H1 (cell line): ENCODE measurements around the gene TRAF4. TPM values are rescaled to one million over a fixed set of nuclear protein-coding genes. Genes with fewer than 3 reads are reported as not detected.

Experiments used
- CTCF ChIA-PET: fragments of 300-600 bp; sonication (Branson Sonifier 250); formaldehyde crosslinking; loops from one replicate; lab custom pipeline; 2021; ENCODE audit not compliant: partially characterized antibody; lab: Charles Lee
- POLR2A ChIA-PET: fragments of 300-600 bp; sonication (Branson Sonifier 250); formaldehyde crosslinking; loops from one replicate; lab custom pipeline; 2021; ENCODE audit warnings: inconsistent platforms; ENCODE audit not compliant: partially characterized antibody; lab: Charles Lee
- DNase-seq, 2 experiments: peaks; one replicate each; pipeline versions ENCODE4 v3.0.0 to v3.0.0-alpha.2; 2010 to 2022; ENCODE audit warnings: low spot score in 2 of 2, low read depth in 1 of 2, mixed read lengths in 1 of 2
- FAIRE-seq: peaks from 2 replicates; lab custom pipeline; 2011; peaks lifted over from hg19 to GRCh38; lab: Jason Lieb, UNC
- H2AFZ ChIP-seq: 2 replicates; pipeline ENCODE4 v1.8.1; 2012; ENCODE audit warnings: low read length, inconsistent platforms
- H2AK5ac ChIP-seq: 2 replicates; pipeline ENCODE4 v1.6.1; 2013; ENCODE audit warnings: low read depth, low read length
- H2BK120ac ChIP-seq: replicated peaks from 2 replicates; pipeline ENCODE3; 2013; ENCODE audit warnings: low read depth, low read length, inconsistent platforms
- H2BK12ac ChIP-seq: 2 replicates; pipeline ENCODE4 v1.6.1; 2013; ENCODE audit warnings: low read depth, low read length
- H2BK15ac ChIP-seq: 2 replicates; pipeline ENCODE4 v1.6.1; 2013; ENCODE audit warnings: low read length
- H2BK20ac ChIP-seq: 2 replicates; pipeline ENCODE4 v1.6.1; 2013; ENCODE audit warnings: low read length
- H2BK5ac ChIP-seq: 2 replicates; pipeline ENCODE4 v1.6.1; 2013; ENCODE audit warnings: low read depth, low read length
- H3K14ac ChIP-seq: 2 replicates; pipeline ENCODE4 v1.6.1; 2013; ENCODE audit warnings: inconsistent platforms; ENCODE audit not compliant: insufficient read length
- H3K18ac ChIP-seq: 2 replicates; pipeline ENCODE4 v1.6.1; 2013; ENCODE audit warnings: low read length; ENCODE audit errors: extremely low read depth
- H3K23ac ChIP-seq: 2 replicates; pipeline ENCODE4 v1.6.1; 2013; ENCODE audit warnings: inconsistent platforms; ENCODE audit not compliant: insufficient read length
- H3K23me2 ChIP-seq: 2 replicates; pipeline ENCODE4 v1.6.1; 2013; ENCODE audit warnings: low read depth, low read length
- H3K27ac ChIP-seq: 2 replicates; pipeline ENCODE4 v1.6.1; 2011; ENCODE audit warnings: low read depth, low read length, inconsistent platforms
- H3K27me3 ChIP-seq, 4 experiments: replicated peaks in 1 of 4; 1 replicate in 1 of 4; 2 replicates in 3 of 4; pipeline versions ENCODE4 v1.6.1 to v1.8.1; 2011 to 2013; ENCODE audit warnings: low read length in 3 of 4, mild to moderate bottlenecking in 3 of 4, inconsistent platforms in 2 of 4, mixed read lengths in 2 of 4, moderate library complexity in 1 of 4; ENCODE audit not compliant: control insufficient read depth in 3 of 4, insufficient read depth in 3 of 4; ENCODE audit errors: extremely low read depth in 1 of 4
- H3K36me3 ChIP-seq, 4 experiments: 2 replicates each; pipeline versions ENCODE4 v1.6.1 to v1.8.1; 2011 to 2013; ENCODE audit warnings: mild to moderate bottlenecking in 4 of 4, low read length in 3 of 4, moderate library complexity in 2 of 4, control low read depth in 1 of 4, inconsistent platforms in 1 of 4; ENCODE audit not compliant: insufficient read depth in 4 of 4, control insufficient read depth in 2 of 4
- H3K4ac ChIP-seq: replicated peaks from 2 replicates; pipeline ENCODE3; 2013; ENCODE audit warnings: low read length, low read depth, mixed read lengths, inconsistent platforms; ENCODE audit not compliant: insufficient read length
- H3K4me1 ChIP-seq, 4 experiments: replicated peaks in 1 of 4; 1 replicate in 1 of 4; 2 replicates in 3 of 4; pipeline versions ENCODE4 v1.6.1 to v1.8.1; 2011 to 2013; ENCODE audit warnings: low read length in 3 of 4, inconsistent platforms in 2 of 4, mixed read lengths in 1 of 4; ENCODE audit not compliant: insufficient read depth in 4 of 4, control insufficient read depth in 3 of 4
- H3K4me2 ChIP-seq, 2 experiments: 2 replicates each; pipeline versions ENCODE4 v1.6.1 to v1.8.1; 2011 to 2013; ENCODE audit warnings: low read depth in 2 of 2, low read length in 2 of 2, control low read depth in 1 of 2, inconsistent platforms in 1 of 2, mild to moderate bottlenecking in 1 of 2; ENCODE audit not compliant: insufficient read depth in 1 of 2
- H3K4me3 ChIP-seq, 4 experiments: fragments of 200-600, 300-600 bp in 1 of 4; sonication (generic), shearing (Covaris generic), sonication (Bioruptor Twin) in 1 of 4; 2 replicates each; pipeline versions ENCODE4 v1.5.1 to v1.8.1; 2011 to 2016; ENCODE audit warnings: low read length in 4 of 4, low read depth in 3 of 4, control low read depth in 2 of 4, inconsistent platforms in 2 of 4, mild to moderate bottlenecking in 2 of 4, mixed read lengths in 1 of 4, moderate library complexity in 1 of 4; ENCODE audit not compliant: insufficient read depth in 2 of 4; ENCODE audit errors: extremely low read depth in 1 of 4
- H3K56ac ChIP-seq: replicated peaks from 2 replicates; pipeline ENCODE3; 2013; ENCODE audit warnings: low read depth, mild to moderate bottlenecking, mixed read lengths, low read length, inconsistent platforms; ENCODE audit not compliant: insufficient read length
- H3K79me1 ChIP-seq: 2 replicates; pipeline ENCODE4 v1.6.1; 2013; ENCODE audit warnings: low read depth, low read length, control low read depth
- H3K79me2 ChIP-seq, 2 experiments: 2 replicates each; pipeline versions ENCODE4 v1.6.1 to v1.8.1; 2012 to 2013; ENCODE audit warnings: low read length in 2 of 2, mild to moderate bottlenecking in 2 of 2, inconsistent platforms in 1 of 2; ENCODE audit not compliant: insufficient read depth in 2 of 2, control insufficient read depth in 1 of 2
- H3K9ac ChIP-seq, 4 experiments: replicated peaks in 1 of 4; 1 replicate in 1 of 4; 2 replicates in 3 of 4; pipeline versions ENCODE4 v1.6.1 to v1.8.1; 2011 to 2013; ENCODE audit warnings: low read depth in 3 of 4, low read length in 3 of 4, control low read depth in 2 of 4, mild to moderate bottlenecking in 2 of 4, moderate library complexity in 2 of 4, inconsistent platforms in 1 of 4; ENCODE audit errors: extremely low read depth in 1 of 4
- H3K9me3 ChIP-seq, 2 experiments: 2 replicates each; pipeline versions ENCODE4 v1.6.1 to v1.8.1; 2012 to 2013; ENCODE audit warnings: mild to moderate bottlenecking in 2 of 2, moderate library complexity in 2 of 2, control low read depth in 1 of 2, inconsistent platforms in 1 of 2, low read depth in 1 of 2, low read length in 1 of 2, mixed read lengths in 1 of 2; ENCODE audit not compliant: insufficient read depth in 2 of 2
- H4K20me1 ChIP-seq, 2 experiments: replicated peaks in 1 of 2; 2 replicates each; pipeline versions ENCODE3 to v1.8.1; 2011 to 2013; ENCODE audit warnings: inconsistent platforms in 2 of 2, low read length in 2 of 2, mild to moderate bottlenecking in 1 of 2; ENCODE audit not compliant: insufficient read depth in 2 of 2, control insufficient read depth in 1 of 2
- H4K5ac ChIP-seq: 2 replicates; pipeline ENCODE4 v1.6.1; 2013; ENCODE audit warnings: low read length, low read depth, mixed read lengths, inconsistent platforms; ENCODE audit not compliant: insufficient read length
- H4K8ac ChIP-seq: 2 replicates; pipeline ENCODE4 v1.8.0; 2013; ENCODE audit warnings: mild to moderate bottlenecking, moderate library complexity, low read length, inconsistent platforms; ENCODE audit not compliant: insufficient read depth; ENCODE audit errors: extremely low read depth
- H4K91ac ChIP-seq: replicated peaks from 2 replicates; pipeline ENCODE3; 2013; ENCODE audit warnings: low read length, mixed read lengths, inconsistent platforms; ENCODE audit not compliant: insufficient read length
- CEBPB ChIP-seq: IDR thresholded peaks from 2 replicates; pipeline ENCODE4 v1.6.1; 2012; ENCODE audit warnings: low read depth, low read length
- HDAC2 ChIP-seq, 2 experiments: fragments of 300-600 bp in 1 of 2; sonication (generic) in 1 of 2; IDR thresholded peaks; 2 replicates each; pipeline ENCODE4 v1.6.1; 2011 to 2012; ENCODE audit warnings: low read depth in 2 of 2, low read length in 2 of 2, mild to moderate bottlenecking in 2 of 2, moderate library complexity in 2 of 2, borderline replicate concordance in 1 of 2, inconsistent platforms in 1 of 2
- JUND ChIP-seq: IDR thresholded peaks from 2 replicates; pipeline ENCODE4 v1.6.1; 2011; ENCODE audit warnings: mild to moderate bottlenecking, improper control_type of control experiment, low read length
- PHF8 ChIP-seq: fragments of 200-600 bp; sonication (generic); conservative IDR thresholded peaks from 2 replicates; pipeline ENCODE4 v1.7.1; 2012; ENCODE audit warnings: low read depth, mild to moderate bottlenecking, inconsistent platforms, low read length, moderate library complexity
- SP1 ChIP-seq: IDR thresholded peaks from 2 replicates; pipeline ENCODE4 v1.6.1; 2011; ENCODE audit warnings: low read depth, low read length
- SRF ChIP-seq: IDR thresholded peaks from 2 replicates; pipeline ENCODE4 v1.6.1; 2011; ENCODE audit warnings: mild to moderate bottlenecking, low read depth, low read length, moderate library complexity
- WGBS, 2 experiments: shearing (Covaris generic) in 1 of 2; methylation state at CpG; one replicate each; pipeline versions ENCODE4 v1.1.6 to v1.1.7; 2013 to 2015; ENCODE audit warnings: low lambda C conversion rate in 2 of 2, mixed read lengths in 2 of 2, inconsistent platforms in 1 of 2, low coverage in 1 of 2, missing lambda C conversion rate in 1 of 2; ENCODE audit not compliant: insufficient replicate concordance in 2 of 2, insufficient coverage in 1 of 2, insufficient read length in 1 of 2; ENCODE audit errors: extremely low coverage in 1 of 2, missing lambda C conversion rate in 1 of 2; 5-methylcytosine and 5-hydroxymethylcytosine counted together
- polyA plus RNA-seq, 7 experiments: library from polyadenylated mRNA; depleted of rRNA in 3 of 7; stranded (reverse) in 5 of 7; unstranded in 2 of 7; fragments of >200 nt in 5 of 7; fragments of 200-250 nt in 2 of 7; gene quantifications; 1 replicate in 5 of 7; 2 replicates in 1 of 7; 4 replicates in 1 of 7; pipeline versions ENCODE4 v1.2.1 to v1.2.3, GENCODE V29; 2011 to 2013; ENCODE audit warnings: missing spikeins in 2 of 7, mixed read lengths in 2 of 7
- total RNA-seq: library from RNA; stranded (reverse); fragmentation: NEBNext Ultra II Directional; extraction: Animal tissue kit (Norgen Biotek cat#: 25700); gene quantifications from 2 replicates; pipeline ENCODE4 v1.2.1, GENCODE V29; 2021

Gene TRAF4
- total and polyA plus RNA-seq, 2 of the 8 experiments (the other 6 are each of a cell fraction or from before 2014, with no cell fraction given), result 167 to 170 TPM

- H3K4ac ChIP-seq, result no peak overlapping the region
- H3K9me3 ChIP-seq, result no peaks in the 10 kb centered on the region
- no peak overlapping the region for H3K9ac ChIP-seq
- no peak overlapping the region for H4K5ac ChIP-seq
- no peak overlapping the region for H2BK12ac ChIP-seq
- H3K79me1 ChIP-seq, result no peaks in the 10 kb centered on the region
- H2BK20ac ChIP-seq, result no peak overlapping the region
- no peak overlapping the region for H4K91ac ChIP-seq
- peak overlapping the region; percentile 19; the same call in 1 of the 2 replicates for H3K27ac ChIP-seq
- peaks cover 10 to 24% of the 10 kb centered on the region in 2 experiments for H4K20me1 ChIP-seq
- H2AK5ac ChIP-seq, result no peak overlapping the region
- FAIRE-seq (no peak), DNase-seq (no peak)
- H3K14ac ChIP-seq, result no peak overlapping the region
- no peak overlapping the region for H3K4me2 ChIP-seq
- H3K18ac ChIP-seq, result no peak overlapping the region
- POLR2A ChIA-PET, result interaction anchor here (0.9 to 4.8 kb wide), 14 partner anchors 8 to 92 kb away, joined by 3 to 47 read pairs (median 6); partner anchors contain the start of genes PROCA1 and RPL23A
- TF ChIP-seq HDAC2 (IDR thresholded peaks at IDR 0.05; ENCODE audit: borderline replicate concordance in 1 of 2, low read depth in 2 of 2, low read length in 2 of 2), result no peak
- no peak for TF ChIP-seq PHF8
- no peak for TF ChIP-seq SRF
- TF ChIP-seq SP1, result no peak
- no peak for TF ChIP-seq JUND
- no peak for TF ChIP-seq CEBPB
- no peak overlapping the region for H3K56ac ChIP-seq
- H2AFZ ChIP-seq, result no peak overlapping the region
- no peaks in the 10 kb centered on the region for H3K79me2 ChIP-seq
- no peak overlapping the region for H3K4me3 ChIP-seq
- no peak overlapping the region for H3K23ac ChIP-seq
- H4K8ac ChIP-seq, result no peak overlapping the region
- H3K4me1 ChIP-seq, result peaks cover 0 to 11% (median 4%) of the 10 kb centered on the region in 4 experiments; a peak in 4 of 7 replicates
- no peaks in the 10 kb centered on the region for H3K27me3 ChIP-seq
- peak overlapping the region; percentile 13; the same call in 1 of the 2 replicates for H2BK5ac ChIP-seq
- WGBS, 2 experiments, result 79% methylated on average over 3 of the region's 3 CpGs; no CpG with 5 or more reads in 1 of the 2 experiments
- CTCF ChIA-PET, result interaction anchor here (0.7 to 2.5 kb wide), 6 partner anchors 34 to 284 kb away, joined by 3 to 9 read pairs (median 4); no protein-coding TSS in a partner anchor
- H2BK15ac ChIP-seq, result no peak overlapping the region
- H3K36me3 ChIP-seq, result peaks cover 30 to 55% (median 49%) of the 10 kb centered on the region in 4 experiments
- no peak overlapping the region for H2BK120ac ChIP-seq
- no peaks in the 10 kb centered on the region for H3K23me2 ChIP-seq
Observed at GRCh38 chr17:28702752-28703150, 41.1 kb upstream of the TRAF4 start.
